MM.1S (cell line): ENCODE data around the gene MAPK9.

Source experiments
- DNase-seq: peaks from one replicate; pipeline ENCODE4 v3.0.0-alpha.2; 2015
- H2AFZ ChIP-seq: fragments of 300-600 bp; sonication (generic); 2 replicates; pipeline ENCODE4 v1.6.0; 2016; ENCODE audit warnings: antibody characterized with exemption, low read length
- H3F3A ChIP-seq: fragments of 300-600 bp; sonication (generic); 2 replicates; pipeline ENCODE4 v1.6.1; 2016; ENCODE audit warnings: mild to moderate bottlenecking, antibody characterized with exemption, low read length, moderate library complexity, mixed read lengths; ENCODE audit not compliant: insufficient read depth
- H3K27ac ChIP-seq: fragments of 300-600 bp; sonication (generic); 2 replicates; pipeline ENCODE4 v1.5.1; 2016; ENCODE audit warnings: mild to moderate bottlenecking, low read length
- H3K27me3 ChIP-seq: fragments of 300-600 bp; sonication (generic); replicated peaks from 2 replicates; pipeline ENCODE4 v1.6.0; 2016; ENCODE audit warnings: low read length; ENCODE audit not compliant: insufficient read depth
- H3K36me3 ChIP-seq: fragments of 300-600 bp; sonication (generic); replicated peaks from 2 replicates; pipeline ENCODE4 v1.6.1; 2016; ENCODE audit warnings: mild to moderate bottlenecking, low read length, mixed read lengths; ENCODE audit not compliant: insufficient read depth
- H3K4me1 ChIP-seq: fragments of 300-600 bp; sonication (generic); 2 replicates; pipeline ENCODE4 v1.6.1; 2016; ENCODE audit warnings: low read length, mixed read lengths
- H3K4me2 ChIP-seq: fragments of 300-600 bp; sonication (generic); 2 replicates; pipeline ENCODE4 v1.6.0; 2016; ENCODE audit warnings: low read depth, low read length
- H3K4me3 ChIP-seq: fragments of 300-600 bp; sonication (generic); 2 replicates; pipeline ENCODE4 v1.5.1; 2016; ENCODE audit warnings: low read length, mixed read lengths
- H3K79me2 ChIP-seq: fragments of 300-600 bp; sonication (generic); 2 replicates; pipeline ENCODE4 v1.6.1; 2016; ENCODE audit warnings: mixed run types, low read length, mixed read lengths
- H3K9ac ChIP-seq: fragments of 300-600 bp; sonication (generic); 2 replicates; pipeline ENCODE4 v1.6.1; 2016; ENCODE audit warnings: low read length, mixed read lengths
- H3K9me2 ChIP-seq: fragments of 300-600 bp; sonication (generic); replicated peaks from 2 replicates; pipeline ENCODE4 v1.6.1; 2016; ENCODE audit warnings: mild to moderate bottlenecking, low read length, mixed read lengths; ENCODE audit not compliant: insufficient read depth
- H3K9me3 ChIP-seq: fragments of 300-600 bp; sonication (generic); replicated peaks from 2 replicates; pipeline ENCODE4 v1.6.1; 2016; ENCODE audit warnings: mild to moderate bottlenecking, low read length, mixed read lengths; ENCODE audit not compliant: insufficient read depth
- H4K20me1 ChIP-seq: fragments of 300-600 bp; sonication (generic); 2 replicates; pipeline ENCODE4 v1.6.1; 2016; ENCODE audit warnings: mild to moderate bottlenecking, low read length, moderate library complexity, mixed read lengths; ENCODE audit not compliant: insufficient read depth
- EZH2 ChIP-seq: fragments of 300-600 bp; sonication (generic); optimal IDR thresholded peaks from 2 replicates; pipeline ENCODE3; 2017; ENCODE audit warnings: low read depth, mild to moderate bottlenecking, antibody characterized with exemption, low read length, mixed read lengths
- EZH2phosphoT487 ChIP-seq: fragments of 300-600 bp; sonication (generic); IDR thresholded peaks from 2 replicates; pipeline ENCODE4 v1.6.1; 2018; ENCODE audit warnings: antibody characterized with exemption, low read length
- TF ChIP-seq, protein P1 (sequence below): fragments of 300-600 bp; sonication (generic); IDR thresholded peaks from 2 replicates; pipeline ENCODE4 v1.5.1; 2016; ENCODE audit warnings: antibody characterized with exemption, low read length, mixed read lengths

MAPK9 gene

DNA sequence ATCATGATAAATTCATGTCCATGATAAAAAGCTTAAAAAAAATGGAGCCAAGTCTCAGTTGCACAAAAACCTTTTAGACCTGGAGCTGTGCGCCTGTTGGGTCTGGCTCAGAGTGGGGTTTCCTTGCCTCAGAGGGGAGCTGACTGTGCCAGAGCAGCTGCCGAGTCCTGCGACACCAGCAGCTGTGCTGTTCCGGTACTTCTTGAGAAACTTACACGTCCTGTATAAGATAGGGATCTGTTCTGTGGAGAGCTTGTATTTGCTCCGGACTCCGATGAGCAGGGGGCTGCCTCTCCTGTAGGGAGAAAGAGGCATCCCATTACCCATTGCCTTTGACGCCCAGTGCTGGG lies 32.7 kb upstream of the MAPK9 start:
- H3K9me2 ChIP-seq = no peaks in the 10 kb centered on the region
- H4K20me1 ChIP-seq = no peaks in the 10 kb centered on the region
- TF ChIP-seq, protein P1, sequence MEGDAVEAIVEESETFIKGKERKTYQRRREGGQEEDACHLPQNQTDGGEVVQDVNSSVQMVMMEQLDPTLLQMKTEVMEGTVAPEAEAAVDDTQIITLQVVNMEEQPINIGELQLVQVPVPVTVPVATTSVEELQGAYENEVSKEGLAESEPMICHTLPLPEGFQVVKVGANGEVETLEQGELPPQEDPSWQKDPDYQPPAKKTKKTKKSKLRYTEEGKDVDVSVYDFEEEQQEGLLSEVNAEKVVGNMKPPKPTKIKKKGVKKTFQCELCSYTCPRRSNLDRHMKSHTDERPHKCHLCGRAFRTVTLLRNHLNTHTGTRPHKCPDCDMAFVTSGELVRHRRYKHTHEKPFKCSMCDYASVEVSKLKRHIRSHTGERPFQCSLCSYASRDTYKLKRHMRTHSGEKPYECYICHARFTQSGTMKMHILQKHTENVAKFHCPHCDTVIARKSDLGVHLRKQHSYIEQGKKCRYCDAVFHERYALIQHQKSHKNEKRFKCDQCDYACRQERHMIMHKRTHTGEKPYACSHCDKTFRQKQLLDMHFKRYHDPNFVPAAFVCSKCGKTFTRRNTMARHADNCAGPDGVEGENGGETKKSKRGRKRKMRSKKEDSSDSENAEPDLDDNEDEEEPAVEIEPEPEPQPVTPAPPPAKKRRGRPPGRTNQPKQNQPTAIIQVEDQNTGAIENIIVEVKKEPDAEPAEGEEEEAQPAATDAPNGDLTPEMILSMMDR = no peak
- TF ChIP-seq EZH2 (no peak), EZH2phosphoT487 (no peak)
- H3K4me1 ChIP-seq = no peaks in the 10 kb centered on the region
- no peaks in the 10 kb centered on the region for H3K9me3 ChIP-seq
- H3K9ac ChIP-seq = no peak overlapping the region
- H3K79me2 ChIP-seq = no peaks in the 10 kb centered on the region
- H3F3A ChIP-seq = no peaks in the 10 kb centered on the region
- H2AFZ ChIP-seq = no peak overlapping the region
- H3K27me3 ChIP-seq = peaks cover 80% of the 10 kb centered on the region
- H3K4me3 ChIP-seq = no peak overlapping the region
- no peak overlapping the region for H3K27ac ChIP-seq
- no peaks in the 10 kb centered on the region for H3K36me3 ChIP-seq
- H3K4me2 ChIP-seq = no peak overlapping the region
- DNase-seq = no peak

DNA sequence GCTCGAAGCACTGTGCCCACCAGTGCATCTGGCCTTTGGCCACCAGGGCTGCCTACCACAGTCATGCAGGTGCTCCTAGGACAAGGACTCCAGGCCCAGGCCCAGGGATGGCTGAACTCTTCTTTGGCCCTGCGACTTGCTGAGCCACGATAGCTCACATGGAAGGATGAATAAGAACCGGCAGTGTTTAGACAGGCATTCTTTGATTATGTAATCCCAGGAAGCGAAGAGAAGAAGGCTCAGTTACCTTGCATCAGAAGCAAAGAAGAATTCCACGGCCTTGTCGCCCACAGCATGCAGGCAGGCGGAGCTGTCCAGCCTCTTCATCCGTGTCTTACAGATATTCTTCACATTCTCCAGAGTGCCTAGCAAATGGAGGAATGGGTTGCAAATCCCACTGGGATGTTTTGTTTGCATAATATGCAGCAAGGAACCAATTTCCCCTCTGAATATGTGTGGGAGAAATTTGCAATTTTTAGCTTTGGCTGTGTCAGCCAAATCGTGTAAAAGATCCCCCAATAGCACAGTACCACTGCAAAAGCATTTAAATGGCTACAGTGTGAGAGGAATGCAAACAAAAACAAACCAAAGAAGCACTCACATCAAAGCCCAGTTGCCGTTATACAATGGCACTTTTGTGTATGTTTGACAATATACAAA lies 32.2 kb upstream of the MAPK9 start:
- Histone ChIP-seq H3K4me3 (no peak overlapping the region), H3K4me2 (no peak overlapping the region)

DNA sequence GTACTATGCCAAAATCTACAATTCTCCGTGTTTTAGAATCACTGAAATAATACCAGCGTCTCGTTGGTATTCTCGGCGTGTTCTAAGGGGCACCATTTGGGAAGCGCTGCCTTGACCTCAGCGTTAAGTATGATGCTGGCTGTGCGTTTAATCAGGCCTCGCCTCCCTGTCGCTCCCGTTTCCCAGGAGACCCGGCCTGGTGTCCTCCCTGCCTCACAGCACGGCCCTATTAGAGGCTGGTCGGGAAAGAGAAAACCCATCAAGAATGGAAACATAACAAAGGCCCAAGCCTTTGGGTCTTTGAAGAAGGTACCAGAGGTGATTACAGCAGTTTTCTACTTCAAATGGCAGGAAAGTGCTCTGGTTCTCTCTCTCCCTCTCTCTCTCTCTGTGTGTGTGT lies 31.3 kb upstream of the MAPK9 start:
- no peaks in the 10 kb centered on the region for H3F3A ChIP-seq
- H3K4me3 ChIP-seq = no peak overlapping the region
- no peak overlapping the region for H2AFZ ChIP-seq
- no peaks in the 10 kb centered on the region for H3K9me2 ChIP-seq
- H3K4me2 ChIP-seq = no peak overlapping the region
- H4K20me1 ChIP-seq = no peaks in the 10 kb centered on the region
- no peaks in the 10 kb centered on the region for H3K9me3 ChIP-seq
- H3K79me2 ChIP-seq = no peaks in the 10 kb centered on the region
- TF ChIP-seq EZH2phosphoT487 (no peak), EZH2 (no peak)
- TF ChIP-seq, protein P1 = no peak
- peaks cover 92% of the 10 kb centered on the region for H3K27me3 ChIP-seq
- H3K36me3 ChIP-seq = no peaks in the 10 kb centered on the region
- no peak overlapping the region for H3K27ac ChIP-seq
- no peak for DNase-seq
- no peaks in the 10 kb centered on the region for H3K4me1 ChIP-seq
- no peak overlapping the region for H3K9ac ChIP-seq

More for the DNA sequence above, 32.2 kb upstream of the MAPK9 start:
- no peaks in the 10 kb centered on the region for H3K36me3 ChIP-seq
- no peak overlapping the region for H3K27ac ChIP-seq
- no peaks in the 10 kb centered on the region for H3K9me2 ChIP-seq
- peaks cover 85% of the 10 kb centered on the region for H3K27me3 ChIP-seq
- no peak for TF ChIP-seq EZH2phosphoT487
- no peak for TF ChIP-seq EZH2
- TF ChIP-seq, protein P1 = no peak
- no peaks in the 10 kb centered on the region for H3K9me3 ChIP-seq
- H3K79me2 ChIP-seq = no peaks in the 10 kb centered on the region
- H3F3A ChIP-seq = no peaks in the 10 kb centered on the region
- H2AFZ ChIP-seq = no peak overlapping the region
- no peak for DNase-seq
- no peaks in the 10 kb centered on the region for H4K20me1 ChIP-seq
- no peak overlapping the region for H3K9ac ChIP-seq
- H3K4me1 ChIP-seq = no peaks in the 10 kb centered on the region
